T follicular helper cell (primary cell): Measurements from ENCODE around the gene NAA80.
A peak's percentile ranks its signal among the peaks of the same experiment; 100 is the strongest.

ENCODE experiments used
- DNase-seq: peaks from one replicate; pipeline ENCODE4 v3.0.0-alpha.2; 2020; ENCODE audit warnings: low read depth
- total RNA-seq, 2 experiments: gene quantifications; one replicate each; lab custom pipeline; 2026; lab: John Stamatoyannopoulos, UW

NAA80 gene
- 7.0 to 16.3 reads per million in 2 experiments for total RNA-seq

GRCh38 chr3:50298836-50299637 is at the start of gene NAA80, which contains the start of gene HYAL3:
NAA80 (minus strand) TSS chr3:50299405; CDS start chr3:50297463, 1,942 bp downstream.
HYAL3 (minus strand) TSS chr3:50299405; CDS start chr3:50295602, 3,803 bp downstream.
- DNase-seq: peak; percentile 99

GRCh38 chr3:50347187-50347813 is 48.1 kb upstream of the NAA80 start:
- peak; percentile 69 for DNase-seq

- peak; percentile 69 for DNase-seq
Measured at GRCh38 chr3:50345586-50346234, 46.5 kb upstream of the NAA80 start, which contains the start of gene ZMYND10. ZMYND10 (minus strand) TSS chr3:50345732; CDS start chr3:50345579, 153 bp downstream.

GRCh38 chr3:50345008-50345407 is 45.8 kb upstream of the NAA80 start:
- no peak for DNase-seq

- DNase-seq: no peak
Measured at GRCh38 chr3:50342813-50343633, 43.8 kb upstream of the NAA80 start.

DNA sequence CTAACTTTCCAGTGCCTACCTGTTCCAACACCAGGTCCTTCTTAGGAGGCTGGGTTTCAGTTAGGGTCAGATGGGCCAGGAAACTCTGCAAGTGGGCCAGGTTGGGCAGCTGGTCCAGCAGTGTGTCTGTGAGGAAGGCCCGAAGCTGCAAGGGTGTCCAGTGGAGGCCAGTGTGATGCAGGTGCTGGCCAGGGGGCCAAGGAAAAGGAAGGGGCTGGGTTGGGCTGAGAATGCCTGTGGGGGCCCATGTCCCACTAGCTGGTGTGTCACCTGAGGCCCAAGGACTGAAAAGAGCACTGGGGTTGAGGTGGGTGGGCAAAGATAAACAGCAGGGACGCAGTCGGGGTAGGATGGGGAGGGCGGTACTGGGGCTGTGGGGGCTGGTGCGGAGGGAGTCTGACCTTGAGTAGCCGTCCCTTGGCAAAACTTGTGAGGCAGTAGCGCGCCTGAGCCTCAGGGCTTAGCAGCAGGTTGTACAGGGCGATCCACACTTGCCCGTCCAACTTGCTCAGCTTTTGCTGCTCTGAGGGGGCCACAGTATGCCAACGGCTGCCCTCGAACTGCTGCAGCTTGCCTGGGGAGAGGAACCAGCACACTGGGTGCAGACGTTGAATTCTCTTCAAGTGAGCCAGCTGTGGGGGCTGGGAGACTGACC is 42.9 kb upstream of the NAA80 start:
- no peak for DNase-seq

GRCh38 chr3:50341537-50341936 is 42.3 kb upstream of the NAA80 start:
- DNase-seq: no peak

DNA sequence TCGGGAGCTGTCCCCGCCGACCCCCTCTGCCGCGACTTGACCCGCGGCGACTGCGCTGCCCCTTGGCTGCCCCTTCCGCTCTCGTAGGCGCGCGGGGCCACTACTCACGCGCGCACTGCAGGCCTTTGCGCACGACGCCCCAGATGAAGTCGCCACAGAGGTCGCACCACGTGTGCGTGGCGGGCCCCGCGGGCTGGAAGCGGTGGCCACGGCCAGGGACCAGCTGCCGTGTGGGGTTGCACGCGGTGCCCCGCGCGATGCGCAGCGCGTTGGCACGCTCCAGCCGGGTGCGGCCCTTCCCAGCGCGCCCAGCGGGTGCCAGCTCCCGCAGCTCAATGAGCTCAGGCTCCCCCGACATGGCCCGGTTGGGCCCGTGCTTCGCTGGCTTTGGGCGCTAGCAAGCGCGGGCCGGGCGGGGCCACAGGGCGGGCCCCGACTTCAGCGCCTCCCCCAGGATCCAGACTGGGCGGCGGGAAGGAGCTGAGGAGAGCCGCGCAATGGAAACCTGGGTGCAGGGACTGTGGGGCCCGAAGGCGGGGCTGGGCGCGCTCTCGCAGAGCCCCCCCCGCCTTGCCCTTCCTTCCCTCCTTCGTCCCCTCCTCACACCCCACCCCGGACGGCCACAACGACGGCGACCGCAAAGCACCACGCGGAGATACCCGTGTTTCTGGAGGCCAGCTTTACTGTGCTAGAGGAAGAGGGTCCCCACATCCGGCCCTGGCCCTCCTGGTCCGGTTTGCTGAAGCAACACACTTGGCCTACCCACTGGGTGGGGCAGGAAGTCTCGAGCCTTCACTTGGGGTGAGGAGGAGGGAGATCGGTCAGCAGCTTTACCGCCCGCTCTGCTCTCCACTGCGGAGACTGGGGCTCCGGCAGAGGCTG is 41.5 kb upstream of the NAA80 start, which contains the start of gene RASSF1:
Gene RASSF1, minus strand, starts transcription at position 389 of the 882 bp plus-strand sequence. Its CDS starts 31 bp downstream, at position 358.
- peak; percentile 40 for DNase-seq

GRCh38 chr3:50340147-50340447 is 40.9 kb upstream of the NAA80 start:
- DNase-seq: no peak

DNA sequence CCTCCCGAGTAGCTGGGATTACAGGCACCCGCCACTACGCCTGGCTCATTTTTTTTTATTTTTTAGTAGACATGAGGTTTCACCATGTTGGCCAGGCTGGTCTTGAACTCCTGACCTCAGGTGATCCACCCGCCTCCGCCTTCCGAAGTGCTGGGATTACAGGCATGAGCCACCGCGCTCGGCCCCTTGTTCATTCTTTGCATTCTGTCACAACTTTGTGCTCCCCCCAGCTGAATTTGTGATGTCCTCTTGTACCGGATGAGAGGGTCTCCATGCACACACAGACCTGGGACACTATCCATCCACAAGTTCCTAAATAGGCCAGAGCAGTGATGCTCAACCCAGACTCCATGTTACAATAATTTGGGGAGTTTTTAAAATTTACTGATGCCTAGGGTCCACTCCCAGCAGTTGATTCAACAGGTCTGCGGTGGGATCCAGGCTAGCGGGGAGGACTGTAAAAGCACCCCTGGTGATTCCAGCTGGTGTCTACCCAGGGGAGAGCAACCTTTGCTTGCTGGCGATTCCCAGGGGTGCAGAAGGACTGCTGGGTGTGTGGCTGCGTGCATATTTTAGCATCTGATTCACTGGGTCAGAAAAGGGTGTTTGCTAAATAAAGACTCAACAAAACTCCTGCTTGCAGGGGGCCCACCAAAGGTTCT is 40.4 kb upstream of the NAA80 start:
- no peak for DNase-seq

DNA sequence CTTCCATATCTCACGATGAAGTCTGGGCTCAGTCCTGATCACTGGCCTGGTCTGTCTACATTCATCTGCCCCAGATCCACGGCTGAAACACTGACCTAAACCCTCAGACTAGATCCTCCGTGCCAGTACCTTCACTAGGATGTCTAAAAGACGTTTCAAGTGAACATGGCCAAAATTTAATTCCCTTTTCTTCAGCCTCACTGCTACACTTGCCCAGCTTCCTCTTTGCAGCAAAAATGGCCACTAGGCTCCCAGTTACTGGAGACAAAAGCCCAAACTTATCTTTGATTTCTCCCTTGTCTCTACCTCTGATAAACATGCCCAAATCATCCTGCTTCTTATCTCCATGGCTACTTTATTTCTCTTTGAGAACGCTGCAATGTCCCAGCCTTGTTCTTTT is 39.8 kb upstream of the NAA80 start:
- DNase-seq: no peak

DNA sequence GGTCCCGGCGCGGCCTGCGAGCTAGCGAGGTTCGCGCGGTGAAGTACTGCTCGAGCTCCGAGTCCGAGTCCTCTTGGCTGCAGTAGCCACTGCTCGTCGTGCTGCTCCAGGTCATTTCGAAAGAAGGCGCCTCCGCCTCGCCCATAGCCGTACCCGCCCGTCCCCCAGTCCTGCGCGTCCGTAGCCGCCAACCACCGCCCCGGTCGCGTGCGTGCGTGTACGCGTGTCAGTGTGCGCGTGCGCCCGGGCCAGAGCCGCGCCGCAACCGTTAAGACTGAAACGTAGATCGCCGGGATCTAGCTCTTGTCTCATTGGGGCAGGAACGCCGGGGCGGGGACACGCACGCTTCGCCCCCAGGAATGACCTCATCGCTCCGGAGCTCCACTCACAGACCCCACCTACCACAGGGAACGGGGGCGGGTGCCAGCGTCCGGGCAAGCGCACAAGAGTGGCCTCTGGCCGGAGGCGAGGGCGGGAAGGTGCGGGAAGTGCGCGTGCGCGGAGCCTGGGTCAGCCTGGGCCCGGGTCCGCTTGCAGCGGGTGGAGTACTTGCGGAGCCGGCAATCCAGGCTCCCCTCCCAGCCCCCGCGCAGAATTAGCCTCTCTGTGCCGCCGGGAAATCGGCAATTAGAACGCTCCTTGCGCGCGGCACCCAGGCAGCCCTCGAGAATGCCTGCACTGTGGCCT is 38.1 kb upstream of the NAA80 start:
- DNase-seq: peak; percentile 89

- no peak for DNase-seq
Measured at GRCh38 chr3:50336452-50337174, 37.4 kb upstream of the NAA80 start.

GRCh38 chr3:50334339-50335075 is 35.3 kb upstream of the NAA80 start:
- DNase-seq: no peak

DNA sequence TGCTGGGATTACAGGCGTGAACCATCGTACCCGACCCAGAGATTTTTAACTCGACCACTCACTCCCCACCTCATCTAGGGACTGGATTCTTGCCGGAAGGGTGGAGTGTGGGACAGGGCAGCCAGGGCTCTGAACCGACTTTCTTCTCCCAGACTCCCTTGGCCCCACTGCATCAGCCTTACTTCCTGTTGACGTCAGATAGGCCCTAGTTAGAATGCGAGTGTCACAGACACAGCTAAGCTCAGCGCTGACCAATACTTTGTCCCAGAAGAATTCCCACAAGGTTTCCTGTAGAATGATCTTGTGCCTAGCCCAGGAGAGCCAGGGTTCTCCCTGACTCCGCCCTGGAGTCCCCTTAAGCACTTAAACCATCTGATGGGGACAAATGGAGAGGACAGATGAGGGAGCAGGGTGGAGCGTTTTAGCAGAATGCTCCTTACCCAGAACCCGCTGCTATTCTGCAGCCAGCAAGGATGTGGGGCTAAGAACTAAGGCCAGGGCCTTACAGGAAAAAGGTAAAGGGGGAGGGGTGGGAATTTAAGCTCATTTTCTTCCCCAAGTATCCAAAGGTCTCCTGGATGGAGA is 34.6 kb upstream of the NAA80 start:
- DNase-seq: no peak

DNA sequence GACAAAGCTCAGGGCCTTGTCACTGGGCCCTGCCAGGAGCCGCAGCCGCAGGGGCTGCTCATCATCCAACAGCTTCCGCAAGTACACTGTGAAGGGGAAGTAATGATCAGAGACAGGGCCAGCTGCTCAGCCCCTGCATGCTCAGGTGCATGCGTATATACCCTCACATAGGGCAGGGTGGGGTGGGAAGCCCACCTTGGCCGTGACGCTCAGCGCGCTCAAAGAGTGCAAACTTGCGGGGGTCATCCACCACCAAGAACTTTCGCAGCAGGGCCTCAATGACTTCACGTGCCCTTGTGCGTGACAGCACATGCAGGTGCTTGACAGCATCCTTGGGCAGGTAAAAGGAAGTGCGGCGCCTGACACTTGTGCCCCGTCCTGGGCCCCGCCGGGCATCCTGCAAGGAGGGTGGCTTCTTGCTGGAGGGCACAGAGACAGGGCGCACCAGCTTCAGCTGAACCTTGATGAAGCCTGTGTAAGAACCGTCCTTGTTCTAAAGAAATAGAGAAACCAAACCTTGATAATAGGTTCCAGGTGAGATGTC is 32.2 kb upstream of the NAA80 start:
- DNase-seq: no peak

GRCh38 chr3:50330330-50330729 is 31.1 kb upstream of the NAA80 start:
- DNase-seq: no peak
